GM12878 (cell line): Measurements from ENCODE around the gene ZNF892.

ENCODE experiments used
- CEBPB ChIP-seq, 2 experiments: fragments of 150-350 bp in 1 of 2; IDR thresholded peaks; 2 replicates each; pipeline ENCODE4 v1.6.1; 2012 to 2014; ENCODE audit warnings: low read depth in 2 of 2, low read length in 2 of 2, borderline replicate concordance in 1 of 2, inconsistent platforms in 1 of 2
- EED ChIP-seq: sonication (generic); IDR thresholded peaks from 2 replicates; pipeline ENCODE4 v1.6.1; 2016; ENCODE audit warnings: antibody characterized with exemption, low read depth
- EP300 ChIP-seq, 2 experiments: fragments of 150-350 bp in 1 of 2; IDR thresholded peaks; 2 replicates each; pipeline ENCODE4 v1.6.1; 2011 to 2012; ENCODE audit warnings: low read depth in 2 of 2, low read length in 2 of 2, borderline replicate concordance in 1 of 2, improper control_type of control experiment in 1 of 2, inconsistent platforms in 1 of 2; ENCODE audit not compliant: control insufficient read depth in 1 of 2
- RAD21 ChIP-seq: IDR thresholded peaks from 2 replicates; pipeline ENCODE4 v1.6.1; 2011; ENCODE audit warnings: mild to moderate bottlenecking, low read depth, low read length, moderate library complexity; ENCODE audit not compliant: insufficient read depth
- RB1 ChIP-seq: fragments of 450-650 bp; formaldehyde crosslinking; IDR thresholded peaks from 2 replicates; pipeline ENCODE4 v1.6.1; 2017; ENCODE audit warnings: mild to moderate bottlenecking, borderline replicate concordance
- SPI1 ChIP-seq: IDR thresholded peaks from 2 replicates; pipeline ENCODE4 v1.6.1; 2011; ENCODE audit warnings: low read depth, mild to moderate bottlenecking, low read length, moderate library complexity, borderline replicate concordance; ENCODE audit not compliant: insufficient read depth
- TCF7 ChIP-seq: IDR thresholded peaks from 2 replicates; pipeline ENCODE4 v1.6.1; 2014; ENCODE audit warnings: antibody characterized with exemption, borderline replicate concordance
- TF ChIP-seq, protein P1 (sequence below): IDR thresholded peaks from 2 replicates; pipeline ENCODE4 v1.6.1; 2012; ENCODE audit warnings: low read depth, low read length, improper control_type of control experiment
- TF ChIP-seq, protein P2 (sequence below): IDR thresholded peaks from 2 replicates; pipeline ENCODE4 v1.6.1; 2012; ENCODE audit warnings: mild to moderate bottlenecking, low read depth, low read length
- TF ChIP-seq, protein P3 (sequence below): fragments of 450-650 bp; formaldehyde crosslinking; IDR thresholded peaks from 2 replicates; pipeline ENCODE4 v1.4.0; 2022; ENCODE audit warnings: mild to moderate bottlenecking, moderate library complexity
- TF ChIP-seq, protein P4 (sequence below), 3 experiments: IDR thresholded peaks in 2 of 3; conservative IDR thresholded peaks in 1 of 3; 2 replicates each; pipeline ENCODE4 v1.5.1; 2011; ENCODE audit warnings: low read depth in 3 of 3, low read length in 3 of 3, mild to moderate bottlenecking in 3 of 3, control low read depth in 2 of 3, moderate library complexity in 2 of 3, inconsistent platforms in 1 of 3, mixed read lengths in 1 of 3; ENCODE audit not compliant: control insufficient read depth in 2 of 3, insufficient read depth in 1 of 3; ENCODE audit errors: extremely low read depth in 1 of 3

DNA sequence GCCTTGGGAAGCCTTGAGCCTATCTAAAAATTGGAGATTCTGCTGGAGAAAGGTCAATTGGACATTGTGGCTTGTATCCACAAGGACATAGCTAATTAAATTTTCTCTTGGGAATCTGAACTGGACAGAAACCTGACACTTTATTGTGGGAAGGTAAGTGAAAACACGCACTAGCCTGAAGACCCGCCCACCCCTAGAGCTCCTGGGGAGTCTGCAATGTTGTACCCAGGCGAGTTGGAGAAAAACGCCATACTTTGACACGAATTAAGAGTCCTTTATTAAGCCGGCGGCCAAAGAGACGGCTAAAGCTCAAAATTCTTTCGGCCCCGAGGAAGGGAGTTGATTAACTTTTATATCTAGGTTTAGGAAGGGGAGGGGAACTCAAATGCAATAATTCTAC, 1.2 kb upstream of the ZNF892 start:
- TF ChIP-seq, protein P1, sequence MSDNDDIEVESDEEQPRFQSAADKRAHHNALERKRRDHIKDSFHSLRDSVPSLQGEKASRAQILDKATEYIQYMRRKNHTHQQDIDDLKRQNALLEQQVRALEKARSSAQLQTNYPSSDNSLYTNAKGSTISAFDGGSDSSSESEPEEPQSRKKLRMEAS: no peak
- TF ChIP-seq CEBPB (IDR thresholded peaks at IDR 0.05; ENCODE audit: borderline replicate concordance in 1 of 2, low read depth in 2 of 2, low read length in 2 of 2) (no peak), SPI1 (no peak), EP300 (IDR thresholded peaks at IDR 0.05; ENCODE audit: borderline replicate concordance in 1 of 2, control insufficient read depth in 1 of 2, low read depth in 2 of 2, low read length in 2 of 2) (no peak), RB1 (no peak), TCF7 (no peak), RAD21 (no peak), EED (no peak)
- TF ChIP-seq, protein P2, sequence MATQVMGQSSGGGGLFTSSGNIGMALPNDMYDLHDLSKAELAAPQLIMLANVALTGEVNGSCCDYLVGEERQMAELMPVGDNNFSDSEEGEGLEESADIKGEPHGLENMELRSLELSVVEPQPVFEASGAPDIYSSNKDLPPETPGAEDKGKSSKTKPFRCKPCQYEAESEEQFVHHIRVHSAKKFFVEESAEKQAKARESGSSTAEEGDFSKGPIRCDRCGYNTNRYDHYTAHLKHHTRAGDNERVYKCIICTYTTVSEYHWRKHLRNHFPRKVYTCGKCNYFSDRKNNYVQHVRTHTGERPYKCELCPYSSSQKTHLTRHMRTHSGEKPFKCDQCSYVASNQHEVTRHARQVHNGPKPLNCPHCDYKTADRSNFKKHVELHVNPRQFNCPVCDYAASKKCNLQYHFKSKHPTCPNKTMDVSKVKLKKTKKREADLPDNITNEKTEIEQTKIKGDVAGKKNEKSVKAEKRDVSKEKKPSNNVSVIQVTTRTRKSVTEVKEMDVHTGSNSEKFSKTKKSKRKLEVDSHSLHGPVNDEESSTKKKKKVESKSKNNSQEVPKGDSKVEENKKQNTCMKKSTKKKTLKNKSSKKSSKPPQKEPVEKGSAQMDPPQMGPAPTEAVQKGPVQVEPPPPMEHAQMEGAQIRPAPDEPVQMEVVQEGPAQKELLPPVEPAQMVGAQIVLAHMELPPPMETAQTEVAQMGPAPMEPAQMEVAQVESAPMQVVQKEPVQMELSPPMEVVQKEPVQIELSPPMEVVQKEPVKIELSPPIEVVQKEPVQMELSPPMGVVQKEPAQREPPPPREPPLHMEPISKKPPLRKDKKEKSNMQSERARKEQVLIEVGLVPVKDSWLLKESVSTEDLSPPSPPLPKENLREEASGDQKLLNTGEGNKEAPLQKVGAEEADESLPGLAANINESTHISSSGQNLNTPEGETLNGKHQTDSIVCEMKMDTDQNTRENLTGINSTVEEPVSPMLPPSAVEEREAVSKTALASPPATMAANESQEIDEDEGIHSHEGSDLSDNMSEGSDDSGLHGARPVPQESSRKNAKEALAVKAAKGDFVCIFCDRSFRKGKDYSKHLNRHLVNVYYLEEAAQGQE: no peak
- TF ChIP-seq, protein P3, sequence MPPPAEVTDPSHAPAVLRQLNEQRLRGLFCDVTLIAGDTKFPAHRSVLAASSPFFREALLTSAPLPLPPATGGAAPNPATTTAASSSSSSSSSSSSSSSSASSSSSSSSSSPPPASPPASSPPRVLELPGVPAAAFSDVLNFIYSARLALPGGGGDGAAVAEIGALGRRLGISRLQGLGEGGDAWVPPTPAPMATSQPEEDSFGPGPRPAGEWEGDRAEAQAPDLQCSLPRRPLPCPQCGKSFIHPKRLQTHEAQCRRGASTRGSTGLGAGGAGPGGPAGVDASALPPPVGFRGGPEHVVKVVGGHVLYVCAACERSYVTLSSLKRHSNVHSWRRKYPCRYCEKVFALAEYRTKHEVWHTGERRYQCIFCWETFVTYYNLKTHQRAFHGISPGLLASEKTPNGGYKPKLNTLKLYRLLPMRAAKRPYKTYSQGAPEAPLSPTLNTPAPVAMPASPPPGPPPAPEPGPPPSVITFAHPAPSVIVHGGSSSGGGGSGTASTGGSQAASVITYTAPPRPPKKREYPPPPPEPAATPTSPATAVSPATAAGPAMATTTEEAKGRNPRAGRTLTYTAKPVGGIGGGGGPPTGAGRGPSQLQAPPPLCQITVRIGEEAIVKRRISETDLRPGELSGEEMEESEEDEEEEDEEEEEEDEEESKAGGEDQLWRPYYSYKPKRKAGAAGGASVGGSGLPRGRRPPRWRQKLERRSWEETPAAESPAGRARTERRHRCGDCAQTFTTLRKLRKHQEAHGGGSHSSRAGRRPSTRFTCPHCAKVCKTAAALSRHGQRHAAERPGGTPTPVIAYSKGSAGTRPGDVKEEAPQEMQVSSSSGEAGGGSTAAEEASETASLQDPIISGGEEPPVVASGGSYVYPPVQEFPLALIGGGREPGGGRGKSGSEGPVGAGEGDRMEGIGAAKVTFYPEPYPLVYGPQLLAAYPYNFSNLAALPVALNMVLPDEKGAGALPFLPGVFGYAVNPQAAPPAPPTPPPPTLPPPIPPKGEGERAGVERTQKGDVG: no peak
- TF ChIP-seq, protein P4, sequence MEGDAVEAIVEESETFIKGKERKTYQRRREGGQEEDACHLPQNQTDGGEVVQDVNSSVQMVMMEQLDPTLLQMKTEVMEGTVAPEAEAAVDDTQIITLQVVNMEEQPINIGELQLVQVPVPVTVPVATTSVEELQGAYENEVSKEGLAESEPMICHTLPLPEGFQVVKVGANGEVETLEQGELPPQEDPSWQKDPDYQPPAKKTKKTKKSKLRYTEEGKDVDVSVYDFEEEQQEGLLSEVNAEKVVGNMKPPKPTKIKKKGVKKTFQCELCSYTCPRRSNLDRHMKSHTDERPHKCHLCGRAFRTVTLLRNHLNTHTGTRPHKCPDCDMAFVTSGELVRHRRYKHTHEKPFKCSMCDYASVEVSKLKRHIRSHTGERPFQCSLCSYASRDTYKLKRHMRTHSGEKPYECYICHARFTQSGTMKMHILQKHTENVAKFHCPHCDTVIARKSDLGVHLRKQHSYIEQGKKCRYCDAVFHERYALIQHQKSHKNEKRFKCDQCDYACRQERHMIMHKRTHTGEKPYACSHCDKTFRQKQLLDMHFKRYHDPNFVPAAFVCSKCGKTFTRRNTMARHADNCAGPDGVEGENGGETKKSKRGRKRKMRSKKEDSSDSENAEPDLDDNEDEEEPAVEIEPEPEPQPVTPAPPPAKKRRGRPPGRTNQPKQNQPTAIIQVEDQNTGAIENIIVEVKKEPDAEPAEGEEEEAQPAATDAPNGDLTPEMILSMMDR (IDR thresholded peaks at IDR 0.05 in 2 of 3, conservative IDR thresholded peaks at IDR 0.05 in 1 of 3; ENCODE audit: control insufficient read depth in 2 of 3, extremely low read depth in 1 of 3, insufficient read depth in 1 of 3, low read depth in 3 of 3, low read length in 3 of 3): no peak
